KOPT-K1 (cell line): ENCODE results near the gene ZMPSTE24.

Source experiments
- H3K27ac ChIP-seq: fragments of 200-600 bp; sonication (generic); 2 replicates; pipeline ENCODE4 v1.5.1; 2016; ENCODE audit warnings: antibody characterized with exemption, mild to moderate bottlenecking, low read depth, low read length; ENCODE audit not compliant: poor library complexity, severe bottlenecking
- H3K36me3 ChIP-seq: fragments of 200-600 bp; sonication (generic); 2 replicates; pipeline ENCODE4 v1.5.1; 2017; ENCODE audit warnings: antibody characterized with exemption, mild to moderate bottlenecking, low read length, moderate library complexity; ENCODE audit not compliant: insufficient read depth
- H3K9me3 ChIP-seq: fragments of 200-600 bp; sonication (generic); 2 replicates; pipeline ENCODE4 v1.5.1; 2017; ENCODE audit warnings: antibody characterized with exemption, low read length, mild to moderate bottlenecking; ENCODE audit not compliant: insufficient read depth, poor library complexity, severe bottlenecking

ZMPSTE24 gene

DNA sequence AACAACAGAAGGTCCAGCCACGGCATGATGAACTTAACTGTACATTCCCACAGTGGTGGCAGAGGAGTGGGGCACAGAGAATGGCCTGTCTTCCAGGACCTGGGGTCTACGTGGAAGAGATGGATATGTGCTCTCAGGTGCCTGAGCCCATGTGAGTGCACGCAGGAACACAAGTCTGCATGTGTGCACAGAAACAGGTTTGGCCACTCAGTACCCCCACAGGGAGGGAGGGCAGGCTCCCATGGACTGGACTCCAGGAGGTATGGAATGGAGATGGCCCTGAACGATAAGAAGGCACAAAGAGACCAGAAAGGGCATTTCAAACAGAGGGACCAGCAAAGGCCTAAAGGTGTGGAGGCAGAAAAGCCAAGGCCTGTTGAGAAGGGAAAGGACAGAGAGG is 48.3 kb downstream of the ZMPSTE24 start:
- Histone ChIP-seq H3K27ac (no peak overlapping the region), H3K36me3 (no peaks in the 10 kb centered on the region), H3K9me3 (no peaks in the 10 kb centered on the region)

DNA sequence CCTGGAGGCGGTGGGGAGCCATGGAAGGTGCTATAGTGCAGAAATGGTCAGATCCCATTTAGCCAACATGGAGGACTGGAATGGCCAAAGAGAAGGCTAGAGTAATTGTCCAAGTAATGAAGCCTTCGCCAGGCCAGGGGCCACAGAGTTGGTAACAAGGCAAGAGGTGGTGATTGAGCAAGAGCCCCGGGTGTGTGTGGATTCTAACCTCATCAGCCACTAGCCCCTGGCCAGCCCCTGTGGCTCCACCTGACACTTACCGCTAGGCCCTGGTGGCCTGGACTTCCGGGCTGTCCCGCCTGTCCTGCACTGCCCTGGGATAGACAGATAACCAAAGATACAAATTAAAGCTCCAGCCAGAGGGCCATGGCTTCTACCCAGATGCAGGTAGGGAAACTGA is 49.1 kb downstream of the ZMPSTE24 start:
- Histone ChIP-seq H3K9me3 (no peaks in the 10 kb centered on the region), H3K27ac (no peak overlapping the region), H3K36me3 (no peaks in the 10 kb centered on the region)

GRCh38 chr1:40308036-40308727 is 50.1 kb downstream of the ZMPSTE24 start:
- H3K36me3 ChIP-seq: no peaks in the 10 kb centered on the region
- no peaks in the 10 kb centered on the region for H3K9me3 ChIP-seq
- no peak overlapping the region for H3K27ac ChIP-seq

GRCh38 chr1:40309374-40310128 is 51.5 kb downstream of the ZMPSTE24 start:
- Histone ChIP-seq H3K27ac (no peak overlapping the region), H3K9me3 (no peaks in the 10 kb centered on the region), H3K36me3 (no peaks in the 10 kb centered on the region)

DNA sequence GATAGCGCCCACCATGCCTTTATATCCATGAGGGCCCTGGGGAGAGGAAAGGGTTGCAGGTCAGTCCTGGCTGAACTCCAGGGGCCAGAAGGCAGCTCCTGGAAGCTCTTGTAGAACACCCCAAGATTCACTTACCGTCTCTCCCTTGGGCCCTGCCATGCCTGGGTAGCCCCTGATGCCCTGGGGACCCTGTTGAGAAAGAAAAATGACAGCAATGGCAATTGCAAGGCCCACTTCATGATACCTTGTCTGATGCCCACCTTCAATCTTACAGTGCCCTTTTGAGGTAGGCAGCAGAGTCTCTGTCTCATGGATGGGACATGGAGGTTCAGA is 52.1 kb downstream of the ZMPSTE24 start:
- Histone ChIP-seq H3K36me3 (no peaks in the 10 kb centered on the region), H3K27ac (no peak overlapping the region), H3K9me3 (no peaks in the 10 kb centered on the region)

GRCh38 chr1:40310983-40311642 is 53.1 kb downstream of the ZMPSTE24 start:
- no peaks in the 10 kb centered on the region for H3K36me3 ChIP-seq
- H3K27ac ChIP-seq: no peak overlapping the region
- H3K9me3 ChIP-seq: no peaks in the 10 kb centered on the region

DNA sequence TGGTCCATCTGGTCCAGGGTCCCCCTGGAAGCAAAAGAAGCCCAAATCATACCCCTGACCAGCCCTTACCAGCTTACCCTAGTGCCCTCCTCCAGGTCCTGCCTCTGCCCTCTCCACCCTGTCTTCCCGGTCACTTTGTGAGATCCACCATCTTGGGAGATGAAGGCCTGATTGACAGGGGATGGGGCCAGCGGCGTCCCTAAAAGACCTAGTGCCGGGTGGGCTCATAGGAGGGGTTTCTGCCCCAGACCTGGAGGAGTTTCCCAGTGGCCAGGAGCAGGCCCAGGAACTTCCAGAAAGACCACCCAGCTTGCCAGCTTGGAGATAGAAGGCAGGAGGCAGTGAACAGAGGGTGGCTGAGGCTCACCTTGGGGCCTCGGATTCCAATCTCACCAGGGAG is 53.7 kb downstream of the ZMPSTE24 start:
- Histone ChIP-seq H3K27ac (no peak overlapping the region), H3K36me3 (no peaks in the 10 kb centered on the region), H3K9me3 (no peaks in the 10 kb centered on the region)

DNA sequence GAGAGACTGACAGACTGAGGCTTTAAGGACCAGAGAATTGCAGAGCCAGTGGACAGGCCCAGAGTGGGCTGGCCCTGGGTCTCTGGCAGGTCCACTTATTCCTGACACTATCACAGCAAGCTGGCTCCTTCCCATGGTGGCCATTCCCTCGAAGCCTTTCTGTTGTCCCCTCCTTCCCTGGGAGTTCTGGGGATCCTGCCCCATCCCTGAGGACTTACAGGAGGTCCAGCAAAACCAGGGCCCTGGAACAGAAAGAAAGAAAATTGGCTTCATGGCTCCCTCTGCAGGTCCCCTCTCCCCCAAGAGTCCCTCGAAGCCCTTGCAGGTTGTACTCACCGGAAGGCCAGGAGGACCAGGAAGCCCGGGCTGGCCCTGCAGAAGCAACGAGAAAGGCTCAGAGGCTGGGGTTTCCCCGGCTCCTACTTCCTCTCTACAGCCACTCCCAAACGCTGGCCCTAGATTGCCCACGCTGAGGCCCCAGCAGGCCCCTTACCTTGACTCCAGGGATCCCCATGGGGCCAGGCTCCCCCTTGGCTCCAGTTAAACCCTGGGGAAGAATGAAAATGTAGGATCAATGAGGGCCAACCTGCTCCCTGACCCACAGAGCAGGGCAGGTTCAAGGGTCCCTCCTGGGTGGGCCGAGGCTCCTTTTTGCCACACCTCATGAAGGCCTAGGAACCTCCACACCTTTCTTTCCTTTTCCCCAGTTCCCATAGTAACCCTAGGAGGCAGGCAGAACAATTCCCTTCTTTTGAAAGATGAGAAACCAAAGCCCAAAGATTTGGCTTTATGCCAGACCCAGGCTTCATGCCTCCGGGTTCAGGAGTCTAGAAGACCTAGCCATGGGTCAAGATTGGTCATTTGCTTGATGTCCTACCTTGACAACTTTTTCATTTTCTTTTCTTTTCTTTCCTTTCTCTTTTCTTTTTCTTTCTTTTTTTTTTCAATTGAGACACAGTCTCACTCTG is 54.5 kb downstream of the ZMPSTE24 start:
- H3K36me3 ChIP-seq: no peaks in the 10 kb centered on the region
- no peak overlapping the region for H3K27ac ChIP-seq
- no peaks in the 10 kb centered on the region for H3K9me3 ChIP-seq

GRCh38 chr1:40313329-40313957 is 55.4 kb downstream of the ZMPSTE24 start:
- no peaks in the 10 kb centered on the region for H3K9me3 ChIP-seq
- no peaks in the 10 kb centered on the region for H3K36me3 ChIP-seq
- no peak overlapping the region for H3K27ac ChIP-seq

DNA sequence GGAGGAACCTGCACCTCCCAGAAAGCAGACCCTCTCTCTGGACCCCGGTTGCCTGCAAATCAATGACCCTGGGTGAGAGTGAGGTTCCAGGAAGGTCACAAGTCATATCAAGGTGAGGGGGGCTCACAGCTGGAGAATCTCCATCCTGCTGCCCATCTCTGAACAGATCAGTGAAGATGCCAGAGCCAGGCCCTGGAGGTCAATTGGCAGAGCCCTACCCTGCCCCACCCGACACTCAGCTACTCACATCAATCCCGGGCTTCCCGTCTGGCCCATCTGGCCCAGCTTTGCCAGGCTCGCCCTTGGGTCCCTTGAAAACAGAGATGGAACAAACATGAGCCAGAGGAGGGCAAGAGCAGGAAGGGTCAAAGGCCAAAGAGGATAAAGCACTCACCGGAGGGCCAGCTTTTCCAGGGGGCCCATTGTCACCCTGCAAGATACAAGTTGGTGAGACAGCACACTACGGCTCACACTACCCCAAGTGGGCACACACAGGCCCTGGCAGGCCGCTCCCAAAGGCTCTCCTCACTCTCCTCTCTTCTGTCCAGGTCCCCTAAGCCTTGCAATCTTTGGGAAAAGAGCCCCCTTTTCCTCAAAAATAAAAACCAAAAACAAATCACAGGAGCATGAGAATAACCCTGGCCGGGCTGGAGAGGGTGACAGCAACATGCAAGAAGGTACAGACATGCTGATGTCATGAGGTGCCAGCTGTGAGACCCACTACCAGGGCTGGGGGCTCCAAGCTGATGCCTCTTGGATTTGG is 56.1 kb downstream of the ZMPSTE24 start:
- no peak overlapping the region for H3K27ac ChIP-seq
- no peaks in the 10 kb centered on the region for H3K9me3 ChIP-seq
- H3K36me3 ChIP-seq: no peaks in the 10 kb centered on the region

GRCh38 chr1:40314721-40315238 is 56.7 kb downstream of the ZMPSTE24 start:
- H3K27ac ChIP-seq: no peak overlapping the region
- H3K9me3 ChIP-seq: no peaks in the 10 kb centered on the region
- no peaks in the 10 kb centered on the region for H3K36me3 ChIP-seq

- no peaks in the 10 kb centered on the region for H3K36me3 ChIP-seq
- no peak overlapping the region for H3K27ac ChIP-seq
- no peaks in the 10 kb centered on the region for H3K9me3 ChIP-seq
Observed at GRCh38 chr1:40315239-40315794, 57.3 kb downstream of the ZMPSTE24 start.

DNA sequence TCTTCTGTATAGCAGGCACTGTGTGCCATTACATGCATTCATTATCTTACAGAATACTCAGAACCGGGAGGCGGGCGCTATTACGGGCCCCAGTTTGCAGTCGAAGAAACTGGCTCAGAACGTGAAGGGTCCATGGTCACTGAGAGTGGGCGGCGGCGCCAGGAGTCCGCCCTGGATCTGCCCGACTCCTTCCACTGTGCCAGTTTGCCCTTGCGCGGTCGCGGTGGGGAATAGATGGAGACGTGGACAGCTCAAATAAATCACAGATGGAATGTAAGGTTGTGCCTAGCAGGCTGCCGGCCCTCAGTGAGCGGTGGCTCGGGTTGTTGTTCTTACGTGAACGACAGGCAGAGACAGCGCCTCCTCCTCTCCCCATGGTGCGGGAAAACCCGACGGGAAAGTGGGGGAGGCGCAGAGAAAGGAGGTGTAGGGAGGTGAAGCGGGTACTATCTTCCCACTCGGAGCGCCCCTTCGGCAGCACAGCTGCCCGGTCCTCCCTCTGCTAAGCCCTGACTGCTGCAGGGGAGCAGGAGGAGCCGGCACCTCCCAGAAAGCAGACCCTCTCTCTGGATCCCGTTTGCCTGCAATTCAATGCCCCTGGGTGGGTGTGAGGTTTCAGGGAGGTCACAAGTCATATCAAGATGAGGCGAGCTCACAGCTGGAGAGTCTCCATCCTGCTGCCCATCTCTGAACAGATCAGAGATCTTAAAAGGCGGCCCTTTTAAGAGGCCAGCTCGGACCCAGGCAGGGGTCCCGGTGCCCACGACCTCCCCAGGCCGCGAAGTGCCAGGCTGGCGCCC is 58.0 kb downstream of the ZMPSTE24 start:
- Histone ChIP-seq H3K36me3 (no peaks in the 10 kb centered on the region), H3K27ac (no peak overlapping the region), H3K9me3 (no peaks in the 10 kb centered on the region)
